NCI-H1694 treated with DMSO at 0.1 percent for 48 hours (cell line): Measurements from ENCODE around the gene STAC.
"Not testable (repeated sequence)": the region's sequence is repeated elsewhere in the genome, so short reads cannot be mapped to it uniquely, and the experiment has no call there.

Source experiments
- DNase-seq: peaks from one replicate; lab custom pipeline; 2025; lab: John Stamatoyannopoulos, UW

Gene STAC

GRCh38 chr3:36411587-36411986 is 31.3 kb downstream of the STAC start:
- no peak for DNase-seq

GRCh38 chr3:36416599-36416998 is 36.3 kb downstream of the STAC start:
- DNase-seq: no peak

GRCh38 chr3:36417237-36417636 is 36.9 kb downstream of the STAC start:
- DNase-seq: no peak

DNA sequence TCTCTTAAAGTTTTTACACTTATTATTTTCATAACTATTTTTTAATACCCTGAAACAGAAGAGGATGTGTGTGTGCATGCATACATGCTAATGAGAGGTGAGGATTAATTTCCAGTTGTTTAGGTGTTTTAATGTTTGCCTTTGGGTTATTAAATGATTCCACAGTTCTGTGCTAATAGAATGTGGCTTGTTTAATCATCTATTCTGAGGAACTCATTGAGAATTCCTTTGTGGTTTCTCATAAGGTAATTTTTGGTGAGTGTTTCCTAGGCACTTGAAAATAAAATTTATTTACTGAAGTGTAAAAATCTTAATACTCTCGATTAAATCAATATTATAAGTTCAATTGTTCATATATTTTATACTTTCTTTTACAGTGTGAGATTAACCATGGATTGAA is 38.0 kb downstream of the STAC start:
- DNase-seq: no peak

DNA sequence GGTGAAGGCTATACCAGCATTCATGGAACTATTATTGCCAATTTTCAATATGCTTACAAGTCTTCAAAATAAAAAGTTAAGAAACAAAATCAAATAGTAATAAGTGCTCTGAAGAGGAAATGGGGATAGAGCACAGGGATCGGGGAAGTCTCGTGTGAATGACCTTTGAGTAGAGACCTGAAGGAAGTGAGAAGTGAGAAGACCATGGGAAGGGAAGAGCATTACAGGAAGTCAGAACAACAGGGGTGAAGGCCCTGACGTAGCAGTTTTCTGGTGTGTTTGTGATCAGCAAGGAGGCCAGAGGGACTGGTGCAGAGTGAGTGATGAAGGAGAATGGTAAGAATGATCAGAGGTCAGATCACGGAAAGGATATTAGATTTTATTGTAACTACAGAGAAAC is 48.1 kb downstream of the STAC start:
- DNase-seq: no peak

DNA sequence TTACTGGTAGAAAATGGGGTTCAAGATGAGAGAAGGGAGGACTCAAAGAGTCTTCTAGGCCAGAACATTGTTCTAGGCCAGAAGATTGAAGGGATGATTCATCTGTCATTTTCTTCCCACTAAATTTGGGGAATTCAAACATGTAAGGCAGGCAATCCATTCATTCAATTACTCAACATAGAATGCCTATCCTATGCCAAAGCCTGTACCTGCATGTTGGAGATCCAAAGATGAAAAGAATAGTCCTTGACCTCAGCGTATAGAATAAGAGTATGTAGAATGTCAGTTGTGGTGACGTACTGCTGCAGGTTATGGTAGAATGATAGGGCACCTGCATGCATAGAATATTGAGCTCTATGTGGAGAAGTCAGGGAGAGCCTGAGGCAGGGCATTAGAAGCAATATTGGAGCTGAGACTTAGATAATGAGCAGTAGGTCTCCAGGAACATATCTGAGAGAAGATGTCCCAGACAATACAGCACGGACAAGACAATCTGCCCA is 49.7 kb downstream of the STAC start:
- DNase-seq: no peak

GRCh38 chr3:36433511-36433910 is 53.2 kb downstream of the STAC start:
- no peak for DNase-seq

DNA sequence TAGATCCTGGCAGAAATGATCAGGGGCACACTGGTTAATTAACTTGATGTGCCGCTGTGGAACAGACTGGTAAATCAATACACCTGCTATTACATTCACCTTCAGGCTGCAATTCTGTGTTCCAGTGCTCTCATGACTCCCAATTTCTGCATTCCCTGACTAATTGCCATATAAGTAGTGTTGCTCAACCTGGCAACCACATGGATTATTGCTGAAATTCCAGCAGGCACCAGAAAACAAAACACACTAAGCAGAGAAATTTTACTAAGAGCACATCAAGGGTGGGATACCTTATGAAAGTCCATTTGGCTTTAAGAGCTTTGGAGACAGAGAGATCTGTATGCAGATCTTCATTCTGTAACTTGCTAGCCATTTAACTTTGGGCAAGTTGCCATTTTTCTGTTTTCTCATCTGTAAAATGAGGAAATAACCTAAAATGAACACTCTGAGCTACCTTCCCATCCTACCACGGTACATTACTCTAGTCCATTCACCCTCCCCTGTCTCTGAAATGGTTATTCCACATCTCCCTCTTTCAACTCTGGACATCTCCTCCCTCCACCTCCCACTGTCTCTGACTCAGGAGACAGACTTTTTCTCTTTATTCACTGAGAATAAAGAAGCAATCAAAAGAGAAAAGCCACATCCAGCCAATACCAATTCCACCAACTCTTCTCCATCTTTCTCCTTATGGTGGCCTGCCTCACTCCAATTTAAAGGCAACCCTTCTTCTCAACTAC is 54.6 kb downstream of the STAC start:
- DNase-seq: no peak

DNA sequence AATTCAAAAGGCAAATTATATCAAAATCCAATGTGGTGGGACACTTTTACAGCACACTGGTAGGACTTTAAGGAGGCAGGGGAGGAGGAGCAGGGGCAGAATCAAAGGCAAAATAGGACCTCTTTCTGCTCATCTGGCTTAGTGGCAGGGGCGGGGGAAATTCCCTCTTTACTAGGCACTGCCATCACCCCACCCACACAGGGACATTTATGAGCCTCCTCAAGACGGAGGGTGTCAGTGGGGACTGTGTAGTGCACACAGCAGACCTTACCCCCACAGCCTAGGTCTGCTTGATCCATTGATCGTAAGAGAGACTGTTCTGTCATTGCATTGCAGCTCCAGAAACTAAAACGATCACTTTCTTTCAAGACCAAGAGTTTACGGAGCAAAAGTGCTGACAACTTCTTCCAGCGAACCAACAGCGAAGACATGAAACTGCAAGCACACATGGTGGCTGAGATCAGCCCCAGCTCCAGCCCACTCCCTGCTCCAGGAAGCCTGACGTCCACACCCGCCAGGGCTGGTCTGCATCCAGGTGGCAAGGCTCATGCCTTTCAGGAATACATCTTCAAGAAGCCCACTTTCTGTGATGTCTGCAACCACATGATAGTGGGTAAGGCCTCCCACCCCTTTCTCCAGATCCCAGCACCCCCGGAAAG is 62.9 kb downstream of the STAC start:
- DNase-seq: no peak

- no peak for DNase-seq
Measured at GRCh38 chr3:36444909-36445308, 64.6 kb downstream of the STAC start.

GRCh38 chr3:36446276-36446675 is 66.0 kb downstream of the STAC start:
- no peak for DNase-seq

DNA sequence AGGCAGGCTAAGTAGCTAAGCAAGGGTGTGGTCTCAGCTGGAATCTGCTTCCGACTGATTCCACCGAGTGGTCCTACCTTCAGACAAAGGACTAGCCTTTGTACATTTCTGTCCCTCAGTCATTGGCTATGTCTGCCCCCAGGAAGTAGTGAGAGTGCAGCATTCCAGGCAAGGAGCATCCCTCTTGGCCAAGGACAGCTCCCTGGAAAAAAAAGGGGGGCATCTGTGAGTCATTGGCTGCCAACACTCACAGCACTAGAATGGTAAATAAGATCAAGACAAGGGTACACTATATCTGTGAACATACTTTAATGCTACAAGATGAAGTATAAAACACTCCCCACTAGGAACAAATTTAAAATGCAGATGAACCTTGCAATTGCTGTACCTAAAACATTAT is 66.8 kb downstream of the STAC start:
- no peak for DNase-seq

- DNase-seq: no peak
Measured at GRCh38 chr3:36451816-36452215, 71.5 kb downstream of the STAC start.

DNA sequence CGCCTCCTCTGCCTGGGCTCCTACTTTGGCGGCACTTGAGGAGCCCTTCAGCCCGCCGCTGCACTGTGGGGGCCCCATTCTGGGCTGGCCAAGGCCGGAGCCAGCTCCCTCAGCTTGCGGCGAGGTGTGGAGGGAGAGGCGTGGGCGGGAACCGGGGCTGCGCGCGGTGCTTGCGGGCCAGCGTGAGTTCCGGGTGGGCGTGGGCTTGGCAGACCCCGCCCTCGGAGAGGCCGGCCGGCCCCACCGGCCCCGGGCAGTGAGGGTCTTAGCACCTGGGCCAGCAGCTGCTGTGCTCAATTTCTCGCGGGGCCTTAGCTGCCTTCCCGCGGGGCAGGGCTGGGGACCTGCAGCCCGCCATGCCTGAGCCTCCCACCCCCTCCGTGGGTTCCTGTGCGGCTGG is 72.9 kb downstream of the STAC start:
- not testable (repeated sequence) for DNase-seq

GRCh38 chr3:36453896-36454295 is 73.6 kb downstream of the STAC start:
- not testable (repeated sequence) for DNase-seq

DNA sequence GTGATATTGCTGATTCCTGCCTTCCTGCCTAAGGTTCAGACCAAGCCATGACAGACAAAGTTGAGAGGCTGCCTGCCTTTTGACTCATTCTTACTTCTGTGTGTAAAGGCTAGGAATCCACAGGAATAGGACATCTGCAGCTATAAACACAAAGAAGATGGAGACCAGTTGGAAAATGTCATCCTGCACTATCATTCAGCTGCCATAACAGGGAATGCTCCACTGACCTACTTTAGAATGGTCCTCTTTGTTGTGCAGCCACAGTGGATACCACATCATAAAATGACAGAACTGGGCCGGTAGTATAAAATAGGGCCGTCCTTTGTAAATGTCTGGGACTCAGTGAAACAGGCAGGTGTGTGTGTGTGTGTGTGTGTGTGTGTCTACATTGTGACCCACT is 75.1 kb downstream of the STAC start:
- DNase-seq: no peak

DNA sequence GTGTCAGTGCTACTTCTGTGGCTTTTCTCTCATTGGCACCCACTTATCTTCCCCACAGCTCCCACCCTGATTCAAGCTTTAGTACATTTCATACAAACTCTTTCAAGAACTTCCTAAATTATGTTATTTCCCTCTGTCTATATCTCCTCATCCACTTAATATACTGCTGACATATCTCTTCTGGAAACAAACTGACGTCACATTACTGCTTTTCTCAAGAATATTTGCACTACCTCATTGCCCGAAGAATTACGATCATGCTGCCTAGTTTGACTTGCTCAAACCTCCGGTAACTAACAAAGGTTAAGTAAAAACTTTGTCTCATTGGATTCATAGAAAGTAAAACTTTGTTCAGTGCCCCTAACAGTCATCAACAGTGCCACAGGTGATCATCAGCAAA is 76.5 kb downstream of the STAC start:
- no peak for DNase-seq

DNA sequence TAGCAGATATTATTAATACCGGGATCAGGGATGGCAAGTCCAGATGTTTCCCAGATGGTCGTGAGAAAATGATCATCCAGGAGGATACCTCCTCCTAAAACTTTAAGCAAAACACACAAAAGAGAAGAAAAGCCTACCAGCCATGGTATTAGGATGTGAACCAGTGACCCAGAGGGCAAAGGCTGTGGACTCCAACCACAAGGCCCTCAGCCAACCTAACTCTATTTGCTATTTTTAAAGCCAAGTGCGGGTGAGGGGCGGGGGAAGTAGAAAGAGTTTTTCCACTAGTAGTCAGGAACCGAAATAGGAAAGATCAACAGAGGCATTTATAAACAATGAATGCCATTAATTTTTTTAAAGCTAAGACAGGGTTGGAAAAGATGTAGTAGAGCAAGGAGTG is 77.4 kb downstream of the STAC start:
- DNase-seq: no peak

- DNase-seq: no peak
Measured at GRCh38 chr3:36459177-36459576, 78.9 kb downstream of the STAC start.

DNA sequence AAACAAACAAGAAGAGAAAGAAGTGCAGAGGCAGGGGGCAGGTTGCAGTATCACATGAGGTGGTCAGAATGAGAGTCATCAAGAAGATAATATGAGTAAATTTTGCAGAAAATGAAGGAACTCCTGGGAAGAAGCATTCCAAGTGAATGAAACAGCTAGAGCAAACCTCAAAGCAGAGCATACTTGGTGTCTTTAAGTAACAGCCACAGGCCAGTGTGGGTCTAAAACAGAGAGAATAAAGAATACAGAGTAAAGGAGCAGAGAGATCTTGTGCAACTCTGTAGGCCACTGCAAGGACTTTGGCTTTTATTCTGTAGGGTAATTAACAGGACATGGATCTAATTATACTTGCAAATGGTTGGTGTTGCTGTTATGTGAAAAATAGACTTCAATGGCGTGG is 81.3 kb downstream of the STAC start:
- DNase-seq: no peak

DNA sequence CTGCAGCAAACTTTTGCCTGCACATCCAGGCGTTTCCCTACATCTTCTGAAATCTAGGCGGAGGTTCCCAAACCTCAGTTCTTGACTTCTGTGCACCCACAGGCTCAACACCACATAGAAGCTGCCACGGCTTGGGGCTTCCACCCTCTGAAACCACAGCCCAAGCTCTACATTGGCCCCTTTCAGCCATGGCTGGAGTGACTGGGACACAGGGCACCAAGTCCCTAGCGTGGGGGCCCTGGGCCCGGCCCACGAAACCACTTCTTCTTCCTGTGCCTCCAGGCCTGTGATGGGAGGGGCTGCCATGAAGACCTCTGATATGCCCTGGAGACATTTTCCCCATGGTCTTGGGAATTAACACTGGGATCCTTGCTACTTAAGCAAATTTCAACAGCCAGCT is 91.7 kb downstream of the STAC start:
- not testable (repeated sequence) for DNase-seq

- no peak for DNase-seq
Measured at GRCh38 chr3:36475558-36475957, 95.3 kb downstream of the STAC start.

DNA sequence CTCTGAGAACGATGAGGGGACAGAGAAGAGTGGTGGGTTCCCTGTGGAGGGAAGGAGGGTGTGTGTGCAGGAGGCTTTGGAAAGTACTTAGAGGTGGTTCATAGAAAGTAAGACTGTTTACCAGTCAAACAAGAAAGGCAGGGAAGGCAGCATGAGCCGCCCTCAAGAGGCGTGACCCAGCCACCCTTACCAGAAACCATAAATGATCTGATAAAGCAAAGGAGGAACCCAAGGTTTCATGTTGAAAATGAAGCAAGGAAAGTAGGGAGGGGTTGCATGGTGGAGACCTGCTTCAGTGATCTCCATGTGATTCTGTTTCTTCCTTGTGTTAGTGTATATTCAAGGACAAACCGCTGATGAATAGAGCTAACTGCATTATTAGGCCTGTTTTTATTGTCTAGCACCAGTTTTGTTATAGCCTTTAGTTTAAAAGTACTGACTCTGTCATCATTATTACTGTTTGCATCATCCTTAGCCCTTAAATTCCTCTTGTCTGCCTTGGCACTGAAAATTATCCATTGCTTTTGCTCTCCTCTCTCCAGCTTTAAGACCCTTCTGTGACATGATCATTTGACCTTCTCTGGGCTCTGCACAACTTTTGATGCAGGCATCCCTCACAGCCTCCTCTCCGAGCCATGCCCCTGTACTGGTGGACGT is 96.1 kb downstream of the STAC start:
- no peak for DNase-seq
